Fibroblast of villous mesenchyme (primary cell): ENCODE results near the gene CCPG1. TPM values are rescaled to one million over a fixed set of nuclear protein-coding genes. Genes with fewer than 3 reads are reported as not detected.

Experiments used
- DNase-seq: peaks from one replicate; pipeline ENCODE4 v3.0.0-alpha.2; 2010; ENCODE audit warnings: low read depth
- H3K4me3 ChIP-seq: 2 replicates; pipeline ENCODE4 v1.5.1; 2011; ENCODE audit warnings: low read depth, mild to moderate bottlenecking, low read length
- total RNA-seq: library from RNA; depleted of rRNA; stranded (reverse); fragments of >200 nt; gene quantifications from 2 replicates; pipeline ENCODE4 v1.2.3, GENCODE V29; 2012
- TF ChIP-seq, protein P1 (sequence below): IDR thresholded peaks from 2 replicates; pipeline ENCODE4 v1.5.1; 2012; ENCODE audit warnings: low read depth, mild to moderate bottlenecking, low read length; ENCODE audit not compliant: insufficient read depth

The CCPG1 gene
- total RNA-seq, 1 donor = 42.3 TPM

DNA sequence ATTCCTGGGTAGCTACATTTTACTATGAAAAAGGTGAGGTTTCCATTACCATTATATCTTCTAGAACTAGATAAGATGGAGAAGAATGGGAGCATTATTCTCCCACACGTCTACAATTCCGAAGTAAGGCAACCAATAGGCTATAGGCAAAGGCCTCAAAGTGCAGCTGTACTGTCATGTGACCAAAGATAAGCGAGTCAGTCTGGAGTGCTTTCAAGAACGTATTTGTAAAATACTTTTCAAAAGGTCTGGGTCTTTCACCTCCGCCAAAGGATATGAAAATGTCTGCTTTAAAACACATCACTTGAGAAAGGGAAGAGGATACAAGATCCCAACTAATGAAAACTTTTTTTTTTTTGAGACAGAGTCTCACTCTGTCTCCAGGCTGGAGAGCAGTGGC lies 9.9 kb downstream of the CCPG1 start:
- TF ChIP-seq, protein P1, sequence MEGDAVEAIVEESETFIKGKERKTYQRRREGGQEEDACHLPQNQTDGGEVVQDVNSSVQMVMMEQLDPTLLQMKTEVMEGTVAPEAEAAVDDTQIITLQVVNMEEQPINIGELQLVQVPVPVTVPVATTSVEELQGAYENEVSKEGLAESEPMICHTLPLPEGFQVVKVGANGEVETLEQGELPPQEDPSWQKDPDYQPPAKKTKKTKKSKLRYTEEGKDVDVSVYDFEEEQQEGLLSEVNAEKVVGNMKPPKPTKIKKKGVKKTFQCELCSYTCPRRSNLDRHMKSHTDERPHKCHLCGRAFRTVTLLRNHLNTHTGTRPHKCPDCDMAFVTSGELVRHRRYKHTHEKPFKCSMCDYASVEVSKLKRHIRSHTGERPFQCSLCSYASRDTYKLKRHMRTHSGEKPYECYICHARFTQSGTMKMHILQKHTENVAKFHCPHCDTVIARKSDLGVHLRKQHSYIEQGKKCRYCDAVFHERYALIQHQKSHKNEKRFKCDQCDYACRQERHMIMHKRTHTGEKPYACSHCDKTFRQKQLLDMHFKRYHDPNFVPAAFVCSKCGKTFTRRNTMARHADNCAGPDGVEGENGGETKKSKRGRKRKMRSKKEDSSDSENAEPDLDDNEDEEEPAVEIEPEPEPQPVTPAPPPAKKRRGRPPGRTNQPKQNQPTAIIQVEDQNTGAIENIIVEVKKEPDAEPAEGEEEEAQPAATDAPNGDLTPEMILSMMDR = no peak
- H3K4me3 ChIP-seq = no peak overlapping the region
- no peak for DNase-seq

- TF ChIP-seq, protein P1 = no peak
- H3K4me3 ChIP-seq = no peak overlapping the region
- peak; percentile 60 for DNase-seq
Measured at GRCh38 chr15:55394694-55395093, 13.5 kb downstream of the CCPG1 start.

GRCh38 chr15:55389264-55389607 lies 18.9 kb downstream of the CCPG1 start:
- DNase-seq = peak; percentile 35
- no peak overlapping the region for H3K4me3 ChIP-seq
- TF ChIP-seq, protein P1 = no peak

- no peak for DNase-seq
Measured at GRCh38 chr15:55387027-55387426, 21.1 kb downstream of the CCPG1 start.

GRCh38 chr15:55383687-55384086 lies 24.5 kb downstream of the CCPG1 start:
- TF ChIP-seq, protein P1 = no peak
- no peak for DNase-seq
- H3K4me3 ChIP-seq = no peak overlapping the region

More at GRCh38 chr15:55387027-55387426, 21.1 kb downstream of the CCPG1 start:
- H3K4me3 ChIP-seq = no peak overlapping the region
- TF ChIP-seq, protein P1 = no peak

DNA sequence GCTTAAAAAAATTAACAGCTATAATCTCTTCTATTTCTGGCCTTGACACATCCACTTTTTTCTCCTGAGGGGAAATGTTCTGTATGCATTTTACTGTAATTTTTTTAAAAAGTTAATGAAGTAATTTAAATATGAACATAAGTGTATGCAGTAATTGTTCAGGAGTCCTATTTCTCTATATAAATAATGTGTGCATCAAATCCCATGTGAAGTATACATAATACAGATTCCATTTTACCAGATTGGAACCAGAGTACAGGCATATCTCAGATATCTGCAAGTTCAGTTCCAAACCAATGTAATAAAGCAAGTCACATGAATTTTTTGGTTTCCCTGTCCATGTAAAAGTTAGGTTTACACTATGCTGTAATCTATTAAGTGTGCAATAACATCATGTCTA lies 26.6 kb downstream of the CCPG1 start:
- TF ChIP-seq, protein P1 = no peak
- no peak overlapping the region for H3K4me3 ChIP-seq
- no peak for DNase-seq

DNA sequence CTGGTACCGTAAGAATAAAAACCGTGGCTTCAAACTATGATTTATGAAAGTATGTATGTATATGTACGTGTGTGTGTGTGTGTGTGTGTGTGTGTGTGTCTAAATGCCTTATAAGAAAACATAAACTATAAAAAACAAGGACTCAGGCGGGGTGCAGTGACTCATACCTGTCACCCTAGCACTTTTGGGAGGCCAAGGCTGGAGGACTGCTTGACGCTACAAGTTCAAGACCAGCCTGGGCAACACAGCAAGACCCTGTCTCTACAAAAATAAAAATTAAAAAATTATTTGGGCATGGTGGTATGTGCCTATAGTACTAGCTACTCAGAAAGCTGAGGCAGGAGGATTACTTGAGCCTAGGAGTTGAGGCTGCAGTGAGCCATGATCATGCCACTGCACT lies 29.1 kb downstream of the CCPG1 start:
- TF ChIP-seq, protein P1 = no peak
- H3K4me3 ChIP-seq = no peak overlapping the region
- no peak for DNase-seq
